Right renal pelvis (tissue), 4 donors: Measurements from ENCODE around the gene PTRH1. TPM values are rescaled to one million over a fixed set of nuclear protein-coding genes. Genes with fewer than 3 reads are reported as not detected.
"Not testable (repeated sequence)": the region's sequence is repeated elsewhere in the genome, so short reads cannot be mapped to it uniquely, and the experiment has no call there.

Experiments
- DNase-seq, 4 donors: peaks; one replicate each; pipeline ENCODE4 v3.0.0-alpha.2; 2013; ENCODE audit warnings: low read depth in 4 of 4, low spot score in 3 of 4, missing footprints in 1 of 4
- polyA plus RNA-seq, 4 donors: library from polyadenylated mRNA; unstranded; fragments of 120-200 nt; gene quantifications; one replicate each; pipeline ENCODE4 v1.2.1, GENCODE V29; 2013; ENCODE audit not compliant: insufficient read length in 4 of 4

The PTRH1 gene
- polyA plus RNA-seq: 10 to 100 TPM in 1 of 4 donors, 1 to 10 TPM in 3; 8.9 to 16.3 (median 9.5) TPM

DNA sequence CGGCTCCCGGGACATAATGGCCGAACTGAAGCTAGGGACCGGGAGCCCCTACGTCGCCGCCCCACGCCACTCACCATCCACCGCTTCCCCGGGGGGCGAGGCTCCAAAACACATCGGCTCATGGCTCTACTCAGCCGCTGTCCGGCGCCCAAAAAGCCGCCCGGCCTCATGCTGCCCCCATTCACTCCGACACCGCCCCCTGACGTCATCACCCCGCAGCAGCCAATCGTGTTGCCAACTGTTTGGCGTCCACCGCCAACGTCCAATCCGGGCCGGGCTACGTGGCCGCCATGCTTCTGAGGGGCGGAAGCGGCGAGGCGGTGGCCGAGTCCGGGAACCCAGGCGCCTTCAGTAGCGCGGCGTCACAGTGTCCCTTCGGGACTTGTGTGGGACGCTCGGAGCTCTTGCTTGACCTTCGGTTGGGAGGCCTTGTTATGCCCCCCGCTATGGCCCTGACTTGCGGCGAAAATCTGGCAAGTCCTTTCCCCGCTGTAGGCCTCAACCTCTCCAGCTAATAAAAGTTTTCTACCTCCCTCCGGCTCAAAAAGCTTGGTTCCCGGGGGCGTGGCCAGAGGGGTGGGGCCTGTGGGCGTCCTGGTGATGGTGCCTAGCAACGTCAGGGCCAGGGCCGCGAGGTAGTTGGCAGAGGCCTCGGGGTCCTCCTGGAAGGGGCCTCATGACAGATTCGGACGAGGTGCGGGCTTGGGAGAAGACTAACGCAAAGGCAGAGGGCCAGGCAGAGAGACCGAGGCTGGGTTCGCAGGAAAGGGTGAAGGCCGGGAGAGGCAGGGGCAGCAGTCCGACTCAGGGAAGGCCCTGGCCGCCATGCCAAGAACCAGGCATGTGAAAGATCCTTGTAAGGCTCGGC, at the start of gene PTRH1, which contains the start of gene TTC16:
TSS of gene PTRH1 (minus strand) at position 194 of the 868 bp plus-strand sequence. CDS start at position 170, 24 bp downstream.
TSS of gene TTC16 (plus strand) at position 610 of the 868 bp plus-strand sequence. CDS start at position 677, 67 bp downstream.
- peak; percentile 92 to 96 (median 93) for DNase-seq

GRCh38 chr9:127763918-127764384, 48.5 kb upstream of the PTRH1 start:
- DNase-seq: no peak

- no peak for DNase-seq
Observed at GRCh38 chr9:127762111-127762676, 46.7 kb upstream of the PTRH1 start.

DNA sequence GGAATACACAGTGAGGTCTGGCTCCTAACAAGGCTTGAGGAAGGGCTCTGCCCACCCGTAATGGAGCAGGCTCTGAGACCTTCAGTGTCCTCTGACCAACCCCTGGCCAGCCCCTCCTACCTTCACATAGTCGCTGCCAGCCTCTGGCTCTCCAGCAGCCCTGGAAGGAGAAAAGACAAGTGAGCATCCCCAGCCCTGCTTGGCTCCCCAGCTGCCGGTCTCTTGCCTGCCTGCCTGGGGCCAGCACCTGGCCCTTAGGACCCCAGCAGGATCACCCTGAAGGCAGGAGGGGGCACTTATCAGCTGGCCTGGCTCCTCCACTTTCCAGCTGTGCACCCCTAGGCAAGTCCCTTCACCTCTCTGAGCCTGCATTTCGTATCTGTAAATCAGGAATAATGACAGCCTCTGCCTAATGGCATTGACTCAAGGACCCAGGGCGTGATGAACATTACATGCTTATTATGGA, 46.1 kb upstream of the PTRH1 start:
- DNase-seq: no peak

- no peak for DNase-seq
Observed at GRCh38 chr9:127761061-127761460, 45.6 kb upstream of the PTRH1 start.

DNA sequence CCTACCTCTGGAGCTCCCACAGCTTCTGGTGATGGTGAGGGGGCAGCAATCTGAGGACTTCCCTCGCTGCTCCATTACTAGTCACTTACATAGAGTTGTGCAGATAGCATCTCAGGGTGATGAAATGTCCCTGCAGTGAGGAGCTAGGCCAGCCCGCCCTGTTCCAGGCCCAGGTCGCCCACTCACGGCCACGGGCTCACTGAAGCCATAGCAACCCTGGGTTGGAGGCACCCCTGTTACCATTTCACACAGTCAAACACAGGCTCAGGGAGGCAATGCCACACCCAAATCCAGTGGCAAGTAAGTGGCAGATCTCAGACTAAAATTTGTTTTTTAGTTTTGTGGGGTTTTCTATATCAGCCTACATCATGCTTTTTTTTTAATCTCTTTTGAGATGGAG, 43.4 kb upstream of the PTRH1 start:
- DNase-seq: no peak

DNA sequence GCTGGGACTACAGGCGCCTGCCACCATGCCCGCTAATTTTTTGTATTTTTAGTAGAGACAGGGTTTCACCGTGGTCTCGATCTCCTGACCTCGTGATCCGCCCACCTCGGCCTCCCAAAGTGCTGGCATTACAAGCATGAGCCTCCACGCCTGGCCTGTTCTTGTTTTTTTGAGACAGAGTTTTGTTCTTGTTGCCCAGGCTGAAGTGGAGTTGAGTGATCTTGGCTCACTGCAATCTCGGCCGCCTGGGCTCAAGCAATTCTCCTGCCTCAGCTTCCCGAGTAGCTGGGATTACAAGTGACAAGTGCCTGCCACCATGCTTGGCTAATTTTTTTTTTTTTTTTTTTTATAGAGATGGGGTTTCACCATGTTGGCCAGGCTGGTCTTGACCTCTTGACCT, 41.3 kb upstream of the PTRH1 start:
- not testable (repeated sequence) for DNase-seq

GRCh38 chr9:127756233-127756632, 40.8 kb upstream of the PTRH1 start:
- no peak for DNase-seq

DNA sequence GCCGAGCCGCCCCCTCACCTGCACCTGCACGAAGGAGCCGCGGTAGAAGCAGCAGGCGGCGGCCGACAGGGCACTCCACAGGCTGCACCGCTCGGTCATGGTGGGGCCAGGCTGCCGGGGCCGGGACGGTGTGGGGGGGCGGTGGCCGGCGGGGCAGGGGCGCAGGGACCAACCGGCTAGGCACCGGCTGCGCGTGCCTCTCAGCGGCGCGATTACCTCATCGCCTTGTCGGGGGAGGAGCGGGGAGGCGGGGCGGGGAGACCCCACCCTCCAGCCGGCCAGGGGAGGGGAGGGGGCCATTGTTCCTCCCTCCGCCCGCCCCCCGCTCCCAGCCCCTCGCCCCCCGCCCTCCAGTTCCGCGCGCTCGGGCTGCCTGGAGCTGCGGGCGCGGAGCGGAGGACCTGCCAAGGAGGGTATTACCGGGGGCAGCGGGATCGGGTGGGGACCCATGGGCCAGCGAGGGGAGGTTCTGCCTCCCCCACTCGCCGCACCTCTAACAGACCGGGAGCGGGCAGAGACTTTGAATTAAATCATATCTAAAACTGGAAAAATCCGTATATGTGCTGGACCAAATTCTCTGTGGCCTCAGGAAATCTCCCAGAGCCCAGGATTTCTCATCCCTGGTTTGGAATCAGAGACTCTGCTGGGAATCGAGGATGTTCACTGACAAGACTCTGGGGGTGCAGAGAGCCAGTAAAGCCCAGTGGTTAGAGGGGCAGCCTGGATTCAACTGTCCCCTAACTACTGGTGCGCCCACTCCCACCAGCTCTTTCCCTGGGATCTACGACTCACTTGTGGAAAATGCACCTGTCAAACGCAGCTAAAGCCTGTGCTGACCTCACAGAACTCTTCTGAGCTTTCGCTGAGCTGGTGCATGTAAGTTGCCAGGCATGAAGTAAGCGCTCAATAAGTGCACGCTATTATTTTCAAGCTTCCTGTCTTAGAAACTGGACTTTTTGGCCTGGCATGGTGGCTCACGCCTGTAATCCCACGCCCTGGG, 39.9 kb upstream of the PTRH1 start:
- no peak for DNase-seq

GRCh38 chr9:127754099-127755060, 38.9 kb upstream of the PTRH1 start:
- DNase-seq: no peak

- no peak for DNase-seq
Observed at GRCh38 chr9:127753622-127754021, 38.2 kb upstream of the PTRH1 start.

GRCh38 chr9:127753148-127753547, 37.7 kb upstream of the PTRH1 start:
- DNase-seq: no peak

DNA sequence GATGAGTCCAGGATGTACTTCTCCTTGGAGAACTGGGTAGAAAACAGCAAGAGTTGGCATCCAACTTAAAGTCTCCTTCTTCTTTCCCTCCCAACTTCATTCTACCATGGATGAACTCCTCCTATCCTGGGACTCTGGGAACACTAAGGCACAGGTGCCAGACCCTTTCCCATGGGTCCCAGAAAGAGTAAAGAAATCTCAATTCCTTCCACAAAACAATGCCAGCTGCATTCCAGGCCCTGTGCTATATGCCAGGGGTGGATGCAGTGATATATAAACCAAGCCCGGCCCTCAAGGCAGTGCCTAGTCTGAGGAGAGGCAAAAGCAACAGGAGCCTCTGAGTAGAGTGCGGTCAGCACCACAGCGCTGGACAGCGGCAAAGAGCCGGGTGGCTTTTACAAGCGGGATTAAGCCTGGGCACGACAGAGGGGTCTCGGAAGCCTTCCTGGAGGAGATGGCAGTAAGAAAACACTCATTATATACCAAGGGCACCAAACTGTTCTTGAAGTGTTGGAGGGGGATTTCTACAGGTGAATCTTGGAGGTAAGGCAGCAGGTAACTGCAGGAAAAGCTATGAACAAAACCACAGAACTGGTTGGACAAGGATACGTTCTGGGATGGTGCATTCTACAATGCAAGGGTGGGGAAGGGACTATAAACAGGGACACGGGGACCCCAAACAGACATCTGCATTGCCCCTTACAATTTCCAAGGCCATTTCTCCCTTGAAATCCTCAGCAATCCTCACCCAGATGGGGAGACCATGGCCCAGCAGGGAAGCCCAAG, 36.0 kb upstream of the PTRH1 start:
- DNase-seq: no peak

DNA sequence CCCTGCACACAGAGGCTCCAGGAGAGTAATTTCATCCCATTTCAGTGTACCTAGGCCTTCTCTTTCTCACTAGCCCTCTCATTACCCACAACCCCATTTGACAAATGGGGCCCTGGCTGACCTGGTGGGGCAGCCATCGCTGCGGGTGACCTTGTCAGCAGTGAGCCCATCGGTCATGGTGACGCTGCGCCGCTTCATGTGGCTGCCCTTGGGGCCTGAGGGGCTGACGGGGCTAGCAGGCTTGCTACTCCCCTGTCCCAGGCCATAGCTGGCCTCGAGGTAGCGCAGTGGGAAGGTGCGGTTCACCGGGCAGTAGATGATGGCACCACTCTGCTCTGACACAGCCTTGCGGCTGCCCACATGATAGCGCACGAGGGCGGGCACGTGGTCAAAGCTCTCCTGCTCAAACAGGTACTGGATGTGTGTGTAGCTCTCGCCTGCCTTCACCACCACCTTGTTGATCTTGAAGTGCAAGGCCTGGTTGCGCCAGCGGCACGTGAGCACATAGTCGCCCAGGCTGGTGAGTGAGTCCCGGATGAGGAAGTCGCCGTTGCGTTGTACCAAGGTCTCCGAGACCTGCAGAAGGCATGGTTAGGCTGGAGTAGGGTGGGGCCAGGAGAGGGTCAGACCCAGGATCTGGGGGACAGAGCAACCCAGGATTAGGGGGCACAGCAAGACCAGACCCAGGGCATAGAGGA, 33.8 kb upstream of the PTRH1 start:
- DNase-seq: no peak

GRCh38 chr9:127746959-127747569, 31.6 kb upstream of the PTRH1 start:
- DNase-seq: no peak

GRCh38 chr9:127744398-127745110, 29.1 kb upstream of the PTRH1 start:
- DNase-seq: no peak
